ENCODE data around the gene TMEM125.

Gene TMEM125

GRCh38 chr1:43272576-43273571, 3.1 kb downstream of the TMEM125 start:
- no peak overlapping the region for H3K27ac Mint-ChIP-seq (ENCODE audit: low read depth)
- H3K4me3 Mint-ChIP-seq = no peak overlapping the region
- ATAC-seq (replicated peaks; ENCODE audit: extremely low read depth, poor library complexity, severe bottlenecking) (no peak), DNase-seq (ENCODE audit: low spot score in 2 of 2) (no peak)
- peaks cover 5% of the 10 kb centered on the region for H3K9me3 Mint-ChIP-seq
- H3K36me3 Mint-ChIP-seq (ENCODE audit: insufficient read depth) = no peaks in the 10 kb centered on the region
- peaks cover 45% of the 10 kb centered on the region for H3K27me3 Mint-ChIP-seq
- H3K4me1 Mint-ChIP-seq = peaks cover 26% of the 10 kb centered on the region

GRCh38 chr1:43273708-43274107, 3.9 kb downstream of the TMEM125 start:
- H3K27ac Mint-ChIP-seq (ENCODE audit: low read depth) = no peak overlapping the region
- ATAC-seq (replicated peaks; ENCODE audit: extremely low read depth, poor library complexity, severe bottlenecking) = no peak

DNA sequence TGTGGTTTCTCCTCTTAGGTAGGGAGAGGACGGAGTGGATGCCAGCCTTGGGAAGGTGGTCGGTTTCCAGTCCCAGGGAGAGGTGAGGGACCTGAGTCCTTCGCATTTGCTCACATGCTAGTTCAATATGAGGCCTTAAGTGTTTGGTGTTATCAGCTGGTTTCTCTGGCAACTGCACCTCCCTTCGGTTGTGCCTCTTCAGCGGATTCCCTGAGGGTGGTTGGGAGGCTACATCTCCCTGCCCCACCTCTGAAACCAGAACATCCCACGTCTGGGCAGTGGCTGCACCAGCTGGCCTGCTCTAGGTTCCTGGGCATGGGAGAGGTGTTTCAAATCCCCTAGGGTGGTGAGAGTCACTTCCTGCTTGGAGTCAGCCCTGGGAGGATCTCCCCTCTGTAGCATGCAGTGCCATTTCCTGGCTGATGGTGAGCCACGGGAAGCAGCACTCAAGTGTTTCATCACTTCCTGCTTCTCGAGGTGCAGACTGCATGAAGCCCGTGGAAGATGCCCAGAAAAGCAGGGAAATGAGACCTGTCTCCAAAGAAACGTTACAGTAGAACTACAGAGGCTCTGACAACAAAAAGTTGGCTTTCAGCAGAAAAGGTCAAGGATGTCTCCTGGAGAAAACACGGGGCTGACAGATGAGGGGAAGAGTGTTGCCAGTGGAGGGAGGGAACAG, 4.5 kb downstream of the TMEM125 start:
- Mint-ChIP-seq H3K27me3 (peaks cover 43% of the 10 kb centered on the region), H3K4me1 (peaks cover 26% of the 10 kb centered on the region), H3K4me3 (peak overlapping the region; percentile 59), H3K36me3 (ENCODE audit: insufficient read depth) (peaks cover 2% of the 10 kb centered on the region), H3K27ac (ENCODE audit: low read depth) (no peak overlapping the region), H3K9me3 (peaks cover 5% of the 10 kb centered on the region)
- ATAC-seq (replicated peaks; ENCODE audit: extremely low read depth, poor library complexity, severe bottlenecking) (no peak), DNase-seq (ENCODE audit: low spot score in 2 of 2) (no peak)

More at GRCh38 chr1:43273708-43274107, 3.9 kb downstream of the TMEM125 start:
- peaks cover 5% of the 10 kb centered on the region for H3K9me3 Mint-ChIP-seq
- H3K4me3 Mint-ChIP-seq = no peak overlapping the region
- H3K4me1 Mint-ChIP-seq = peaks cover 26% of the 10 kb centered on the region
- DNase-seq (ENCODE audit: low spot score in 2 of 2) = no peak
- peaks cover 2% of the 10 kb centered on the region for H3K36me3 Mint-ChIP-seq (ENCODE audit: insufficient read depth)
- H3K27me3 Mint-ChIP-seq = peaks cover 44% of the 10 kb centered on the region

DNA sequence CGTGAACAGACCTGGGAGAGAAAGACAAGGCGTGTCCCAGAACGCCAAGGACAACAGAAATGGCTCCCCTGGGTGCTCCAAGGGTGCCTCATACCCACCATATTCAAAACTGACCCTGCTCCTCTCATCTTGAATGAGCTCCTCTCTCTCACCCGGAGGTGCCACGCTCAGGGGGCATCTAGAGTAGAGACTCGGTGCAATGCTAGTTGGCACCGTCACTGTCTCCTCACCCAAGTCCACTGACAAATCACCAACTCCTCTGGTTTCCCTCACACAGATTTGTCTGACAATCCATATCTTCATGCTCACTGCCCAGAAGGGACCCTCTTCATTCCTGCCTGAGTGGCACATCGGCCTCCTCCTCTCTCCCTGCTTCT, 5.0 kb downstream of the TMEM125 start:
- Mint-ChIP-seq H3K4me1 (peaks cover 26% of the 10 kb centered on the region), H3K27me3 (peaks cover 42% of the 10 kb centered on the region), H3K9me3 (peaks cover 5% of the 10 kb centered on the region), H3K27ac (ENCODE audit: low read depth) (no peak overlapping the region), H3K36me3 (ENCODE audit: insufficient read depth) (peaks cover 2% of the 10 kb centered on the region), H3K4me3 (peak overlapping the region; percentile 59)
- DNase-seq (ENCODE audit: low spot score in 2 of 2) = no peak
- ATAC-seq (replicated peaks; ENCODE audit: extremely low read depth, poor library complexity, severe bottlenecking) = no peak

GRCh38 chr1:43275826-43276620, 6.2 kb downstream of the TMEM125 start:
- ATAC-seq (replicated peaks; ENCODE audit: extremely low read depth, poor library complexity, severe bottlenecking) = no peak

GRCh38 chr1:43276673-43277072, 6.9 kb downstream of the TMEM125 start:
- Mint-ChIP-seq H3K4me1 (peaks cover 15% of the 10 kb centered on the region), H3K36me3 (ENCODE audit: insufficient read depth) (peaks cover 2% of the 10 kb centered on the region), H3K27me3 (peaks cover 32% of the 10 kb centered on the region), H3K27ac (ENCODE audit: low read depth) (no peak overlapping the region), H3K4me3 (no peak overlapping the region), H3K9me3 (peaks cover 5% of the 10 kb centered on the region)
- ATAC-seq (replicated peaks; ENCODE audit: extremely low read depth, poor library complexity, severe bottlenecking) = no peak
- no peak for DNase-seq (ENCODE audit: low spot score in 2 of 2)

More at GRCh38 chr1:43275826-43276620, 6.2 kb downstream of the TMEM125 start:
- Mint-ChIP-seq H3K27me3 (peaks cover 38% of the 10 kb centered on the region), H3K27ac (ENCODE audit: low read depth) (no peak overlapping the region), H3K4me3 (no peak overlapping the region), H3K4me1 (peaks cover 21% of the 10 kb centered on the region), H3K36me3 (ENCODE audit: insufficient read depth) (peaks cover 2% of the 10 kb centered on the region), H3K9me3 (peaks cover 5% of the 10 kb centered on the region)
- no peak for DNase-seq (ENCODE audit: low spot score in 2 of 2)

DNA sequence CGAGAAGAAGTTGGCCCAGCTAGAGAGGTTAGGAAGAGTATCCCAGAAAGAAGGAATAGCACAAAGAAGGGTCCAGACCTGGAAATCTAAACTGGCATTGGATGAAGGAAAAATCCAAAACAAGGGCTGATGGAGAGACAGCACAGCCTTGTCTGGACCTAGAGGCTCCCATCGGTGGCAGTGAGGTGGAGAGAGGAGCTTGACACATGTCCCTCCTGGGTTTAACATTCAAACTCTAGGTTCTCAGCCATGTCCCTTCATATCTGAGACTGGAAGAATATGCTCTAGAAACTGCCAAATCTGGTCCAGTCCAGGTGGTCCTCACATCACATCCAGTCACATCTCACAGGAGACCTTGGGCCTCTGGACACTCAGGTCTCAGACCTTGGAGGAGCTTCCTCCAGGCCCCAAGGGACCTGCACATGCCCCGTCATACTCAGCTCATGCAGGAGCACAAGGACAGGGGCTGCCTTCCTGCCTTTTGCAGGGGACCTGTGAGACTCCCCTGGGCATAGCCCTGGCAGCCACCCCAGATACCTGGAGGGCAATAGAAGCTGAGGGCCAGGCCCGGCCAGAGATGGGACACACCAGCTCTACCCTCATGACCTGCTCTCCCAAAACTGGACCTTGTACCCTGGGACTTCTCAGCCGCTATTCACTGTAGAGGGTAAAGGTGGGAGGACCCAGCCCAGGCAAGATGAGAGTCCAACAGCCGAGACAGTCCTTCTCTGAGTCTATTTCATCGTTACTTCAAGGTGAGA, 7.5 kb downstream of the TMEM125 start:
- H3K27me3 Mint-ChIP-seq = peaks cover 26% of the 10 kb centered on the region
- DNase-seq (ENCODE audit: low spot score in 2 of 2) (no peak), ATAC-seq (replicated peaks; ENCODE audit: extremely low read depth, poor library complexity, severe bottlenecking) (no peak)
- no peak overlapping the region for H3K27ac Mint-ChIP-seq (ENCODE audit: low read depth)
- peaks cover 5% of the 10 kb centered on the region for H3K9me3 Mint-ChIP-seq
- H3K4me3 Mint-ChIP-seq = no peak overlapping the region
- peaks cover 12% of the 10 kb centered on the region for H3K4me1 Mint-ChIP-seq
- peaks cover 2% of the 10 kb centered on the region for H3K36me3 Mint-ChIP-seq (ENCODE audit: insufficient read depth)

DNA sequence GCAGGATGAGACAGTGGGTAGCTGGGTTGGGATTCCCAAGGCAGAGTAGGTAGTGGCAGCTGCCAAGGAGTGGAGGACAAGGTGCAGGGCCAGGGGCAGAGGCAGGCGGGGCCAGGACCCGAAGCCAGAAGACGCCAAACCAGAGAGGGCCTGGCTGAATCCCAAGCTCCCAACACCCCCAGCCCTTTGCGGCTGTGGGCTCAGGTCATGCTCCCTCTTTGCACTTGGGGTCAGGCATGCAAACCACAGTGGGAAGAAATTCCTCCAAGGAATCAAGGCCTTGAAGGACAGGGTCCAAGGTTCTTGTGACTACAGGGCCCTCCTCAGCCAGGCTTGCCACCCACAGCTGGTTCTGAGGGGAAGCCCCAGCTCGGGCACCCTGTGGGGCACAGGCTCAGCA, 9.4 kb downstream of the TMEM125 start:
- Mint-ChIP-seq H3K4me3 (no peak overlapping the region), H3K27me3 (peaks cover 25% of the 10 kb centered on the region), H3K27ac (ENCODE audit: low read depth) (no peak overlapping the region), H3K4me1 (peaks cover 12% of the 10 kb centered on the region), H3K36me3 (ENCODE audit: insufficient read depth) (peaks cover 2% of the 10 kb centered on the region), H3K9me3 (peaks cover 5% of the 10 kb centered on the region)
- no peak for DNase-seq (ENCODE audit: low spot score in 2 of 2)
- no peak for ATAC-seq (replicated peaks; ENCODE audit: extremely low read depth, poor library complexity, severe bottlenecking)

DNA sequence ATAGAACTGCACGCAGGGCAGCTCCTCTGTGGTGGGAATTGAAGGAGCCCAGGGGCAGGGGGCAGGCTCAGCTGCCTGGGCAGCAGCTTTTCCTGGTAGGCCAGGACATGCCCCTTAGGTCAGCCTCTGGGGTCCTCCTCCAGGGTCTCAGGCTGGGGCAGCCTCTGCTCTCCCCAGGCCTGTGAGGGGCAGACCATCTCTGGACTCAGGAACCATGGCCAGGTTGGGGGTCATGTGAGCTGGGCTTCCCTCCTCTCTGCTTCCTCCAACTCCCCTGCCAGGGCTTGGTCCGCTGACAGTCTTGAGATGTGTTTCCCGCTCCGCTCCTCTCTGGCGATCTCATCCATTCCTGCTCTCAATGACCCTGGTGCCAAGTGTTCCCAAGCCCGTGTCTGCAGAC, 9.9 kb downstream of the TMEM125 start:
- no peak for DNase-seq (ENCODE audit: low spot score in 2 of 2)
- peaks cover 7% of the 10 kb centered on the region for H3K4me1 Mint-ChIP-seq
- peaks cover 25% of the 10 kb centered on the region for H3K27me3 Mint-ChIP-seq
- H3K36me3 Mint-ChIP-seq (ENCODE audit: insufficient read depth) = peaks cover 2% of the 10 kb centered on the region
- H3K9me3 Mint-ChIP-seq = peaks cover 5% of the 10 kb centered on the region
- H3K27ac Mint-ChIP-seq (ENCODE audit: low read depth) = no peak overlapping the region
- ATAC-seq (replicated peaks; ENCODE audit: extremely low read depth, poor library complexity, severe bottlenecking) = no peak
- no peak overlapping the region for H3K4me3 Mint-ChIP-seq

DNA sequence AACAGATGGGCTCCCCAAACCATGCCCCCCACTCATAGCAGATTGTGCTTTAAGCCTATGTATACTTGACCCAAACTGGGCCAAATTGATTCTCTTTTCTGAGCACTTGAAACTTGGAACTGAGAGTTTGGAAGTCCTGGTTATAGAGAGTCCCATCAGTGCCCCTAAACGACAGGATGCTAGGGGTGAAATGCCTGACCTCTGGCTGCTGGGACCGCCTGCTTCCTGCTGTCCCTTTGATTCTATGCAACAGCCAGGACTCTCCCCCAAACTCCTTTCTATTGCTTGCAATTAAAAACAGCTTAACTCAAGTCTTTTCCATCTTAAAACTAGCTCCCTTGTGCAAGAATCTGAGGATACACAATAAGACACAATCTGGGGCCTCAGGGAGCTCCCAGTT, 10.9 kb downstream of the TMEM125 start:
- Mint-ChIP-seq H3K9me3 (no peaks in the 10 kb centered on the region), H3K27ac (ENCODE audit: low read depth) (no peak overlapping the region), H3K27me3 (peaks cover 25% of the 10 kb centered on the region), H3K4me3 (no peak overlapping the region), H3K36me3 (ENCODE audit: insufficient read depth) (peaks cover 2% of the 10 kb centered on the region), H3K4me1 (no peaks in the 10 kb centered on the region)
- DNase-seq (ENCODE audit: low spot score in 2 of 2) = no peak
- no peak for ATAC-seq (replicated peaks; ENCODE audit: extremely low read depth, poor library complexity, severe bottlenecking)

- ATAC-seq (replicated peaks; ENCODE audit: extremely low read depth, poor library complexity, severe bottlenecking) = no peak
- Mint-ChIP-seq H3K27me3 (peaks cover 21% of the 10 kb centered on the region), H3K9me3 (no peaks in the 10 kb centered on the region), H3K4me3 (no peak overlapping the region), H3K27ac (ENCODE audit: low read depth) (no peak overlapping the region), H3K4me1 (no peaks in the 10 kb centered on the region), H3K36me3 (ENCODE audit: insufficient read depth) (peaks cover 2% of the 10 kb centered on the region)
- DNase-seq (ENCODE audit: low spot score in 2 of 2) = no peak
Measured at GRCh38 chr1:43282220-43283195, 12.7 kb downstream of the TMEM125 start.

Measured in central memory CD8-positive, alpha-beta T cell (primary cell).